Measurements from ENCODE around the gene TENM4.

GRCh38 chr11:78638704-78639380 lies 802.0 kb downstream of the TENM4 start:
- TF ChIP-seq POLR2A (IDR thresholded peaks at IDR 0.05) (no peak), CTCF (IDR thresholded peaks at IDR 0.05) (no peak)
